SH-SY5Y (cell line): ENCODE data around the gene GREB1.

Source experiments
- GATA2 ChIP-seq: IDR thresholded peaks from 2 replicates; pipeline ENCODE4 v1.6.1; 2011; ENCODE audit warnings: mild to moderate bottlenecking, low read depth, low read length
- GATA3 ChIP-seq: IDR thresholded peaks from 2 replicates; pipeline ENCODE4 v1.6.1; 2011; ENCODE audit warnings: low read depth, mild to moderate bottlenecking, low read length, moderate library complexity

GRCh38 chr2:11558214-11558886, 24.5 kb downstream of the GREB1 start:
- TF ChIP-seq GATA3 = no peak; the same call in 1 of the 2 replicates
- TF ChIP-seq GATA2 = peak; percentile 87
